ENCODE results near the gene LRBA. TPM values are rescaled to one million over a fixed set of nuclear protein-coding genes. Genes with fewer than 3 reads are reported as not detected.

The LRBA gene
- polyA plus RNA-seq, 1 of the 3 experiments (the other 2 are of a cell fraction), result 11.4 TPM

DNA sequence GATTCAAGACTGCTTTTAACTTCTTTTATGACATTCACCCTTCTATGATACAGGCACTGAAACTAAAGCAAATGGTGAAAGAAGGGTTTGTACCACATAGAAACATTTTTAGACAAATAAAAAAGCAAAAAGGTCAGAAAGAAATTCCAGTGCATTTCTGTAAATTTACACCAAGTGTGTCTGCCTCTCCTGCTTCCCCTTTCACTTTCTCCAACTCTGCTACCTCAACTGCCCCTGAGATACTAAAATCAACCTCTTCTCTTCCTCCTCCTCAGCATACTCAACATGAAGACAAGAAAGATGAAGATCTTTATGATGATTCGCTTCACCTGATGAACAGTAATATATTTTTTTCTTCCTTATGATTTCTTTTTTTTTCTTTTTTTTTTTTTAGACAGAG lies 187.9 kb downstream of the LRBA start:
- no peaks in the 10 kb centered on the region for H3K4me1 ChIP-seq (ENCODE audit: control insufficient read depth in 1 of 2, insufficient read depth in 2 of 2, low read depth in 1 of 2, low read length in 1 of 2)

More for the DNA sequence above, 187.9 kb downstream of the LRBA start:
- peaks cover 0 to 15% of the 10 kb centered on the region in 2 experiments for H3K36me3 ChIP-seq (replicated peaks in 1 of 2; ENCODE audit: control insufficient read depth in 1 of 2, insufficient read depth in 2 of 2, low read length in 1 of 2)
- no peaks in the 10 kb centered on the region for H4K20me1 ChIP-seq (ENCODE audit: insufficient read depth)
- no peak overlapping the region for H3K27ac ChIP-seq (ENCODE audit: low read depth in 2 of 2, low read length in 1 of 2)
- H2AFZ ChIP-seq (ENCODE audit: low read depth), result no peak overlapping the region
- 83% methylated on average over 1 of the region's 1 CpG for WGBS (ENCODE audit: low lambda C conversion rate)
- POLR2A ChIA-PET, result no interaction called here
- CTCF ChIA-PET, result no interaction called here
- no peak overlapping the region for H3K4me2 ChIP-seq
- no peak overlapping the region for H3K4me3 ChIP-seq (ENCODE audit: low read depth in 2 of 2, low read length in 1 of 2)
- DNase-seq, result no peak
- TF ChIP-seq, protein P1, sequence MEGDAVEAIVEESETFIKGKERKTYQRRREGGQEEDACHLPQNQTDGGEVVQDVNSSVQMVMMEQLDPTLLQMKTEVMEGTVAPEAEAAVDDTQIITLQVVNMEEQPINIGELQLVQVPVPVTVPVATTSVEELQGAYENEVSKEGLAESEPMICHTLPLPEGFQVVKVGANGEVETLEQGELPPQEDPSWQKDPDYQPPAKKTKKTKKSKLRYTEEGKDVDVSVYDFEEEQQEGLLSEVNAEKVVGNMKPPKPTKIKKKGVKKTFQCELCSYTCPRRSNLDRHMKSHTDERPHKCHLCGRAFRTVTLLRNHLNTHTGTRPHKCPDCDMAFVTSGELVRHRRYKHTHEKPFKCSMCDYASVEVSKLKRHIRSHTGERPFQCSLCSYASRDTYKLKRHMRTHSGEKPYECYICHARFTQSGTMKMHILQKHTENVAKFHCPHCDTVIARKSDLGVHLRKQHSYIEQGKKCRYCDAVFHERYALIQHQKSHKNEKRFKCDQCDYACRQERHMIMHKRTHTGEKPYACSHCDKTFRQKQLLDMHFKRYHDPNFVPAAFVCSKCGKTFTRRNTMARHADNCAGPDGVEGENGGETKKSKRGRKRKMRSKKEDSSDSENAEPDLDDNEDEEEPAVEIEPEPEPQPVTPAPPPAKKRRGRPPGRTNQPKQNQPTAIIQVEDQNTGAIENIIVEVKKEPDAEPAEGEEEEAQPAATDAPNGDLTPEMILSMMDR (IDR thresholded peaks at IDR 0.05), result no peak
- TF ChIP-seq JUND (IDR thresholded peaks at IDR 0.05) (no peak), TAF1 (IDR thresholded peaks at IDR 0.05; ENCODE audit: borderline replicate concordance, low read depth, low read length) (no peak), SMC3 (IDR thresholded peaks at IDR 0.05; ENCODE audit: low read depth, low read length) (no peak), POLR2AphosphoS5 (IDR thresholded peaks at IDR 0.05; ENCODE audit: low read depth, low read length) (no peak), TEAD4 (IDR thresholded peaks at IDR 0.05; ENCODE audit: borderline replicate concordance, insufficient read depth) (no peak), YY1 (IDR thresholded peaks at IDR 0.05; ENCODE audit: low read depth) (no peak), NFIC (IDR thresholded peaks at IDR 0.05; ENCODE audit: borderline replicate concordance) (no peak), SIN3A (IDR thresholded peaks at IDR 0.05; ENCODE audit: borderline replicate concordance, low read depth, low read length) (no peak), FOXJ3 (CRISPR knock-in tag; IDR thresholded peaks at IDR 0.05) (no peak), GATA2 (CRISPR knock-in tag; IDR thresholded peaks at IDR 0.05) (no peak), EZH2phosphoT487 (IDR thresholded peaks at IDR 0.05; ENCODE audit: borderline replicate concordance, low read depth) (no peak), RFX5 (IDR thresholded peaks at IDR 0.05; ENCODE audit: low read length) (no peak), TCF12 (IDR thresholded peaks at IDR 0.05) (no peak), CHD2 (IDR thresholded peaks at IDR 0.05; ENCODE audit: low read length, partially characterized antibody) (no peak)
- TF ChIP-seq, protein P2, sequence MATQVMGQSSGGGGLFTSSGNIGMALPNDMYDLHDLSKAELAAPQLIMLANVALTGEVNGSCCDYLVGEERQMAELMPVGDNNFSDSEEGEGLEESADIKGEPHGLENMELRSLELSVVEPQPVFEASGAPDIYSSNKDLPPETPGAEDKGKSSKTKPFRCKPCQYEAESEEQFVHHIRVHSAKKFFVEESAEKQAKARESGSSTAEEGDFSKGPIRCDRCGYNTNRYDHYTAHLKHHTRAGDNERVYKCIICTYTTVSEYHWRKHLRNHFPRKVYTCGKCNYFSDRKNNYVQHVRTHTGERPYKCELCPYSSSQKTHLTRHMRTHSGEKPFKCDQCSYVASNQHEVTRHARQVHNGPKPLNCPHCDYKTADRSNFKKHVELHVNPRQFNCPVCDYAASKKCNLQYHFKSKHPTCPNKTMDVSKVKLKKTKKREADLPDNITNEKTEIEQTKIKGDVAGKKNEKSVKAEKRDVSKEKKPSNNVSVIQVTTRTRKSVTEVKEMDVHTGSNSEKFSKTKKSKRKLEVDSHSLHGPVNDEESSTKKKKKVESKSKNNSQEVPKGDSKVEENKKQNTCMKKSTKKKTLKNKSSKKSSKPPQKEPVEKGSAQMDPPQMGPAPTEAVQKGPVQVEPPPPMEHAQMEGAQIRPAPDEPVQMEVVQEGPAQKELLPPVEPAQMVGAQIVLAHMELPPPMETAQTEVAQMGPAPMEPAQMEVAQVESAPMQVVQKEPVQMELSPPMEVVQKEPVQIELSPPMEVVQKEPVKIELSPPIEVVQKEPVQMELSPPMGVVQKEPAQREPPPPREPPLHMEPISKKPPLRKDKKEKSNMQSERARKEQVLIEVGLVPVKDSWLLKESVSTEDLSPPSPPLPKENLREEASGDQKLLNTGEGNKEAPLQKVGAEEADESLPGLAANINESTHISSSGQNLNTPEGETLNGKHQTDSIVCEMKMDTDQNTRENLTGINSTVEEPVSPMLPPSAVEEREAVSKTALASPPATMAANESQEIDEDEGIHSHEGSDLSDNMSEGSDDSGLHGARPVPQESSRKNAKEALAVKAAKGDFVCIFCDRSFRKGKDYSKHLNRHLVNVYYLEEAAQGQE (IDR thresholded peaks at IDR 0.05; ENCODE audit: low read depth, low read length), result no peak
- TF ChIP-seq, protein P3, sequence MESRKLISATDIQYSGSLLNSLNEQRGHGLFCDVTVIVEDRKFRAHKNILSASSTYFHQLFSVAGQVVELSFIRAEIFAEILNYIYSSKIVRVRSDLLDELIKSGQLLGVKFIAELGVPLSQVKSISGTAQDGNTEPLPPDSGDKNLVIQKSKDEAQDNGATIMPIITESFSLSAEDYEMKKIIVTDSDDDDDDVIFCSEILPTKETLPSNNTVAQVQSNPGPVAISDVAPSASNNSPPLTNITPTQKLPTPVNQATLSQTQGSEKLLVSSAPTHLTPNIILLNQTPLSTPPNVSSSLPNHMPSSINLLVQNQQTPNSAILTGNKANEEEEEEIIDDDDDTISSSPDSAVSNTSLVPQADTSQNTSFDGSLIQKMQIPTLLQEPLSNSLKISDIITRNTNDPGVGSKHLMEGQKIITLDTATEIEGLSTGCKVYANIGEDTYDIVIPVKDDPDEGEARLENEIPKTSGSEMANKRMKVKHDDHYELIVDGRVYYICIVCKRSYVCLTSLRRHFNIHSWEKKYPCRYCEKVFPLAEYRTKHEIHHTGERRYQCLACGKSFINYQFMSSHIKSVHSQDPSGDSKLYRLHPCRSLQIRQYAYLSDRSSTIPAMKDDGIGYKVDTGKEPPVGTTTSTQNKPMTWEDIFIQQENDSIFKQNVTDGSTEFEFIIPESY (IDR thresholded peaks at IDR 0.05; ENCODE audit: borderline replicate concordance, low read depth), result no peak
- H3K9ac ChIP-seq, result no peak overlapping the region
- no peaks in the 10 kb centered on the region for H3K27me3 ChIP-seq (ENCODE audit: insufficient read depth)
- no peaks in the 10 kb centered on the region for H3K9me3 ChIP-seq
- H3K79me2 ChIP-seq (ENCODE audit: insufficient read depth), result no peaks in the 10 kb centered on the region
- H3F3A ChIP-seq (replicated peaks; ENCODE audit: insufficient read depth), result no peaks in the 10 kb centered on the region
- no peaks in the 10 kb centered on the region for H3K9me2 ChIP-seq

All from SK-N-SH (cell line).